GM13976 (cell line): ENCODE data around the gene CTSE.

Source experiments
- DNase-seq: peaks from one replicate; pipeline ENCODE4 v3.0.0; 2012; ENCODE audit warnings: low spot score
- in situ Hi-C: fragments of 300-500 bp; cut with MboI; formaldehyde crosslinking; loops from one replicate; pipeline ENCODE4 v1.12.0; 2022; ENCODE audit warnings: low sequenced_read_pairs, mixed read lengths, inconsistent platforms; ENCODE audit not compliant: unreplicated experiment
- TF ChIP-seq, protein P1 (sequence below): IDR thresholded peaks from 2 replicates; pipeline ENCODE4 v1.5.1; 2012; ENCODE audit warnings: borderline replicate concordance, mild to moderate bottlenecking; ENCODE audit not compliant: insufficient read depth; ENCODE audit errors: extremely low read depth, missing control alignments, control extremely low read depth

The CTSE gene

DNA sequence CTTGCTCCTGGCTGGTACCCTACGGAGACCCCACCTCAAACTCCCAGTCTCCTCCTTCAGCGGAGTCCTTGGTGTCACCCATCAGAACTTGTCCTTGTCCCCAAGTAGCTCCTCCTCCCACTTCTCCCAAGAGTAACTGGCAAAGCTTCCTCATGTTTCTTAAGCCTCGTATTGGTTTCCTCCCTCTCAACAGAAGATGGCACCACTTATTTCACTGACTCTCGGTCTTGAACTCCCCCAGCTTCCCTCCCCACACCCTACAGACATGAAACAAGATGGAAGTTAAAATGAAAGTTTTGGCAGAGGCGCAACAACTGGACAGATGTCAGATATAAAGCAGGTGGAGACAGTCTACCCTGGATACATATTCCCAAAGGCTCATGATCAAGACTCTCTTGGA lies 33.9 kb downstream of the CTSE start:
- DNase-seq: no peak
- TF ChIP-seq, protein P1, sequence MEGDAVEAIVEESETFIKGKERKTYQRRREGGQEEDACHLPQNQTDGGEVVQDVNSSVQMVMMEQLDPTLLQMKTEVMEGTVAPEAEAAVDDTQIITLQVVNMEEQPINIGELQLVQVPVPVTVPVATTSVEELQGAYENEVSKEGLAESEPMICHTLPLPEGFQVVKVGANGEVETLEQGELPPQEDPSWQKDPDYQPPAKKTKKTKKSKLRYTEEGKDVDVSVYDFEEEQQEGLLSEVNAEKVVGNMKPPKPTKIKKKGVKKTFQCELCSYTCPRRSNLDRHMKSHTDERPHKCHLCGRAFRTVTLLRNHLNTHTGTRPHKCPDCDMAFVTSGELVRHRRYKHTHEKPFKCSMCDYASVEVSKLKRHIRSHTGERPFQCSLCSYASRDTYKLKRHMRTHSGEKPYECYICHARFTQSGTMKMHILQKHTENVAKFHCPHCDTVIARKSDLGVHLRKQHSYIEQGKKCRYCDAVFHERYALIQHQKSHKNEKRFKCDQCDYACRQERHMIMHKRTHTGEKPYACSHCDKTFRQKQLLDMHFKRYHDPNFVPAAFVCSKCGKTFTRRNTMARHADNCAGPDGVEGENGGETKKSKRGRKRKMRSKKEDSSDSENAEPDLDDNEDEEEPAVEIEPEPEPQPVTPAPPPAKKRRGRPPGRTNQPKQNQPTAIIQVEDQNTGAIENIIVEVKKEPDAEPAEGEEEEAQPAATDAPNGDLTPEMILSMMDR: no peak
- in situ Hi-C loops: loop anchor here (10.0 kb wide), 1 partner anchor 115 kb away; no protein-coding TSS in a partner anchor

DNA sequence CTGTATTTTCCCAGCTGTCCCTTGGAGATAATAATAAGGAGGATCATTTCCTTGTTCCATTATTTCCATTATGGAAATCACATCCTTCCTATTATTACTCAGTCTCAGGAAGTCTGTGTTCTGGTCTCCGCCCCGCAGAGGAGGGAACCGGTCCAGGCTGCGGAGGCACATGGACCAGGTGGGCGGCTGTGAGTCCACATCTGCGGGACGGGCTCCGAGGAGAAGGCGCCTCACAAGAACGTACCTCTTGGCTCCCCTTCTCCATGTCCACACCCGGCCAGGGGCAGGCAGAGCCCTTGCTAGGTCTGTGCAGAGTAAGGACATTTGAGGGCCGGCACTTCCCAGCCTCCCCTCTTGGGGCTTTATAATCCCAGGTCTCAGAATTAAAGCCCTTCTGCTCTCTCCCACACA lies 35.1 kb downstream of the CTSE start:
- in situ Hi-C loops: loop anchor here (10.0 kb wide), 1 partner anchor 116 kb away; no protein-coding TSS in a partner anchor
- DNase-seq: no peak
- TF ChIP-seq, protein P1: no peak

- no peak for DNase-seq
- in situ Hi-C loops: loop anchor here (10.0 kb wide), 1 partner anchor 118 kb away; no protein-coding TSS in a partner anchor
These were observed 36.8 kb downstream of the CTSE start for GRCh38 chr1:205986861-205987260.

GRCh38 chr1:205986292-205986691 lies 37.4 kb downstream of the CTSE start:
- no peak for DNase-seq
- in situ Hi-C loops: loop anchor here (10.0 kb wide), 1 partner anchor 119 kb away; no protein-coding TSS in a partner anchor
- TF ChIP-seq, protein P1: no peak

More at GRCh38 chr1:205986861-205987260, 36.8 kb downstream of the CTSE start:
- TF ChIP-seq, protein P1: no peak

DNA sequence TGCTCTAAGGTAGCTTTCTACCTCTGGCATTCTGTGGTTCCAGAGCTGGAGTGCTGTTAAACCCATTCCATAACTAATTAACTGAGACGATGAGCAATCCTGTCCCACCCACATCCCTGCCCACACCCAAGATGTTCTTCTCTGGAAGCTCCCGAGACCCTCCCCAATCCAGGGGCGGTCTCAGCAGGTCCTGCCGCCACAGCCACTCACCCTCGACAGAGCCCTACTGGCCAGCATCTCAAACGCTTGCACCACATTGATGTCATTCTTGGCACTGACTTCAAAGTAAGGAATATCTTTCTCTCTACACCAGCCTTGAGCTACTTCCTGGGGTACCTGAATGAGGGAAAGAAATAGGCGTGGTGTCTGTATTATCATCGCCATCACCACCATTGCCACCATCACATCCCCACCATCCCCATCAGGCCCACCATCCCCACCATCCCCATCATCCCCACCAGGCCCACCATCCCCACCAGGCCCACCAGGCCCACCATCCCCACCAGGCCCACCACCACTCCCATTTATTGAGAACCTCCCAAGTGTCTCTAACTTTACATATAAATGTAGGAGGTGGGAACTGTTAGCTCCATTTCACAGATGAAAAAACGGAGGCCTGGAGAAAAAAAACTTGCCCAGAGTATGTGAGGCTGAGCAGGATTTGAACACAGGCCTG lies 38.2 kb downstream of the CTSE start:
- in situ Hi-C loops: loop anchor here (10.0 kb wide), 1 partner anchor 119 kb away; no protein-coding TSS in a partner anchor
- TF ChIP-seq, protein P1: no peak
- no peak for DNase-seq

- TF ChIP-seq, protein P1: peak; percentile 80
- in situ Hi-C loops: loop anchor here (10.0 kb wide), 1 partner anchor 121 kb away; no protein-coding TSS in a partner anchor
- DNase-seq: peak; percentile 72
These were observed 39.6 kb downstream of the CTSE start for GRCh38 chr1:205983925-205984725.
